Activated effector memory CD4-positive, alpha-beta T cell treated with Interleukin-2 at 50 U/mL for 16 hours (primary cell): ENCODE results near the gene ARSI.

Experiments
- DNase-seq: peaks from one replicate; pipeline ENCODE4 v3.0.0-alpha.2; 2020

Gene ARSI

GRCh38 chr5:150293091-150293941 is 9.4 kb downstream of the ARSI start:
- DNase-seq = no peak

DNA sequence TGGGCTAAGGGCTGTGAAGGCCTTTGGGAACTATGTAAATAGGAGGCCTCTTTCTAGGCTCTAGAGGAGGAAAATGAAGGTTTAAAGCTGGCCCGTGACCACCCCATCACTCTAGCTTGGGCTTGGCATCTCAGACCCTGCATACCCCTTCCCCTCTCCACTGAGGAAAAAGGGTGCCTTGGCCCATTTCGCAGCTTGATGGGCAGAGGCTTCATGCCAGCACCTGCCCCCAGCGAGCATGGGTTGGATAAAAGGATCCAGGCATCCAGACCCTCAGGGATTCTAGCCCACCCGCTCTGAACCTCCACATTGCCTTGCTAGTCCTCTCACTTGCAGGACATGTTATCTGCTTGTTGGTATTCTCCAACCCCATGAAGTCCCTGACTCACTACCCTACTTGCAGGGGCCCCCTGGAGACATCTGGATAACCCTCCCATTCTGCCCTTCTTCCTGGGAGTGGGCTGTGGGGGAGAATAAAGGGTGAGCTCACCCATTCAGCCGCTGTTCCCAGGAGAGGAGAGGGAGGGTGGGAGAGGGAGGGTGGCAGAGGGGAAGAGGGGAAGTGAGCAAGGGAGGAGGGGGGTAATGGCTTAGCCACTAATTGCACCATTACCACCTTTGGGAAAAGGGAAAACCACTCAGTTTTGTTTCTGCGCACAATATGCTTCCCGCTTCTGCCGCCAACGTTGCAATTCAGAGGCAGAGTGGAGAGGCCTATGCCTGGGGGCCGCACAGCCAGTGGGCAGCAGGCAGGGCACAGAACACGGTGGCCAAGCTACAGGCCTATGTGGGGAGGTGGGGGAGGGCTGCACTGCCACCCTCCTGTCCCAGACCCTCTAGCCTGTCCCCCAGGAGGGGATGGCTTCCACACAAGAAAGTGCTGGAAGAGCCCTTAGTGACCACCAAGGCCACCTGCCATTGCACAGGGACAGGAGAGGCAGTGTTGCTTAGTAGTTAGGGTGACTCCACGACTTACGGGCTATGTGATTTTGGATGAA is 11.0 kb downstream of the ARSI start:
- DNase-seq = no peak

- DNase-seq = no peak
Measured at GRCh38 chr5:150289551-150290390, 12.9 kb downstream of the ARSI start, which contains the start of gene CAMK2A. Gene CAMK2A (minus strand): TSS chr5:150289773. CDS start chr5:150289625, 148 bp downstream.

- no peak for DNase-seq
Measured at GRCh38 chr5:150288791-150289190, 13.9 kb downstream of the ARSI start.

GRCh38 chr5:150288361-150288760 is 14.3 kb downstream of the ARSI start:
- no peak for DNase-seq

DNA sequence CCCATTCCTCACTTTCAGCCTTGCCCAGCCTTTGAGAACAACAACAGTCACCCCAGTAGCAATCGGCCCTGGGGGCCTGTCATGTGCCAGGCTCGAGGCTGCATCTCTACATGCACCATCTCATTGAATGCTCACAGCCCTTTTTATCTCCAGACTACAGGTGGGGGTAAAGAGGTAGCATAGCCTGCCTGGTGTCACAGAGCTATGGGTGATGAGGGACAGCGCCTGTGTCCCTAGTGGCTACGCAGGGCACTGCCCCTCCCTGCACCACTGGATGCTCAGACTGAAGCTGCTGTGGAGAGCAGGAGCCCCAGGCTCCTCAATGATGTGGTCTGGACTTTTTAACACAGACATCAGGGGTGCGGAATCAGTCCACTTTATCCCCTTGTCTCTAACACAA is 15.9 kb downstream of the ARSI start:
- DNase-seq = no peak

GRCh38 chr5:150285114-150285513 is 17.6 kb downstream of the ARSI start:
- no peak for DNase-seq

DNA sequence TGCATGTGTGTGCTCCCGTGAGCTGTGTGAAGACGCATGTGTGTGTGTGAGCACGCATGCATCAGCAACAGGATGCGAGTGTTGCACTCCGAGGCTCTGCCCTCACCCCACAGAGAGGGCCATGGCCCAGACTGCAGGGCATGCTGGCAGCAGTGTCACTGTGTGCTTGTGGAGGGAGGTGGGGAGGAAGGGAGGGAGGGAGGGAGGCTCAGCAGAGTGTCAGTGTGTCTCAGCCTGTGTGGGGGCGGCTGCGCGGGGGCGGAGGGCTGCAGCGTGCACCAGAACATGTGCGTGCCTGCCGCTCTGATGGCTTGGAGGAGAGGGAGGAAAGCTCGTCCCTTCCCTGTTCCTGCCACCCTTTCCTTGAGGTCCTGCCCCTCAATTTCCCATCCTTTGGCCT is 18.4 kb downstream of the ARSI start:
- DNase-seq = no peak

GRCh38 chr5:150283904-150284303 is 18.8 kb downstream of the ARSI start:
- DNase-seq = no peak

- no peak for DNase-seq
Measured at GRCh38 chr5:150281987-150282386, 20.7 kb downstream of the ARSI start.

- DNase-seq = no peak
Measured at GRCh38 chr5:150279330-150280020, 23.2 kb downstream of the ARSI start.

DNA sequence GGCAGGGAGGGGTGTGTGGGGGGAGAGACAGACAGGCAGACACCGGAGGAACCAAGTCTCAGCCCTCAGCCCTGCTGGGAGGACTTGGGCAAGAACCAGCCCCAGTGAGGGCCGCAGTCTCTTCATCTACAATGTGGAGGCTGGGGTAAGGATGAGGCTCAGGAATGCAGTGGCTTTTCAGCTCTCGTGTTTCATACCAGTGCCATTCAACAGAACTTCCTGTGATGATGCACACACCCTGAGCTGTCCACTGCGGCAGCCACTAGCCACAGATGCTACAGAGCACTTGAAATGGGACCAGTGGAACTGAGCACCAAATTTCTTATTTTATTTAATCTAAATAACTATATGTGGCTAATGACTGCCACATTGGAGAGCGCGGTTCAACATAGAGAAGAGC is 23.8 kb downstream of the ARSI start:
- DNase-seq = no peak

DNA sequence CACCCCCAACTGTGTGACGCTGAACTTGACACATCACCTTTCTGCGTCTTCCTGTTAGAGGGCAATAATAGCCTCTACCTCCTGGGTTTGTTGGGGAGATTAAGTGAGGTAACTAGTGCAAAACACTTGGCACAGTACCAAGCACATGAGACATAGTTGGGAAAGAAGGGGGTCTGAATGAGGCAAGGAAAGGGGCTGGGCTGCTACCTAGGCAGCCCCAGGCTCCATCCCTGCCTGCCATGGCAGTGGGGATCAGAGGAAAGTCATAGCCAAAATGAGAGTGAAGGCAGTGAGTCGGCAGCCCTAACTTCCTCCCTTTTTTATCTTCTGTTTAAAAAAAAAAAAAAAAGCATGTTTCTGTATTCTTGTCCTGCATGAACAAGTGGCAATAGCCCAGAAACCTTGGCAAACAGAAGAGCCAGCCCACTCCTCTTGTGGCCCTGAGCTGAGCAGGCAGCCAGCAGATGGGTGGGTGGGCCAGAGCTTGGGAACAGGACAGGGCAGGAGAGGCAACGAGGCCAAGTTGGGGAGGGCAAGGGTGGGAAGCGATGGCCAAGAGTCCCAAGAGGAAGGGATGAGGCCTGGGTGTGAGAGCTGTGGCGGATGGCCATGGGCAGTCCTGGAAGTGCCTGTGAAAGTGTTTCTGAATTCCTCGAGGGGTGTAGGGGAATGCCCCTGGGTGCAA is 24.5 kb downstream of the ARSI start:
- DNase-seq = no peak

GRCh38 chr5:150277043-150277442 is 25.7 kb downstream of the ARSI start:
- DNase-seq = no peak

DNA sequence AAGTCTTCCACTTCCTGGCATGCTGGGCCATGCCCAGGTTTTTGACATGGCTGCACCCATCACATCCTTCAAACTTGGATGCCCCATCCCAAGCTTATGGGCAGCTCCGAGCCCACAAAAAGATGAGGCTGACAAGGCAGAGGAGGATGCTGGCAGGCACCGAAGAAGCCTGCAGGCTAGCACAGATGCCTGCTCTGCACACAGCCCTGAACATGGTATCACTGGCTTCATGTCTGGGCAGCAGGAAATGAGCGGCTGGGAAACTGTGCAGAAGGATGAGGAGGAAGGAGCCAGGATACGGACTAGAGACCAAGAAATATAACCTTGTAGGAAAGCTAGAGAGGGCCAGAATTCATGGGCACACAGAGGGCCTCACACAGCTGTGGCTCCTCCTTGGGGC is 27.9 kb downstream of the ARSI start:
- DNase-seq = no peak

- DNase-seq = no peak
Measured at GRCh38 chr5:150272531-150272930, 30.2 kb downstream of the ARSI start.

- DNase-seq = no peak
Measured at GRCh38 chr5:150271923-150272322, 30.8 kb downstream of the ARSI start.

DNA sequence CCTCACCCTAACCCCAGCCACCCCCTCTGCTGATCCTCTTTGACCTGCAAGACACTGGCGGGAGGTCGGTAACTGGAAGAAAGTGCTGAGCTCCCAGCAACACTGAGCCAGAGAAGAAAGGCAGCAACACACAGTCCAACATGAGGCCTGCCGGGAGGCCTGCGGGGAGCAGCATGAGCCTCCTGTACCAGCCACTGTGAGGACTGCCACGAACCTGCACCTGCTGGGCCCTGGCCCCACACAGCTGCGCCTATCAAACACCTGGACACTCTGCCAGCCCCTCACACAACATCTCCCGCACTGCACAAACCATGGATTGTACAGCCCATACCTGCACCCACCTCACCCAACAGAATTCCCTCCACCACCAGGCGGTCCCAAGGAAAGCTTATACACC is 31.4 kb downstream of the ARSI start:
- no peak for DNase-seq

DNA sequence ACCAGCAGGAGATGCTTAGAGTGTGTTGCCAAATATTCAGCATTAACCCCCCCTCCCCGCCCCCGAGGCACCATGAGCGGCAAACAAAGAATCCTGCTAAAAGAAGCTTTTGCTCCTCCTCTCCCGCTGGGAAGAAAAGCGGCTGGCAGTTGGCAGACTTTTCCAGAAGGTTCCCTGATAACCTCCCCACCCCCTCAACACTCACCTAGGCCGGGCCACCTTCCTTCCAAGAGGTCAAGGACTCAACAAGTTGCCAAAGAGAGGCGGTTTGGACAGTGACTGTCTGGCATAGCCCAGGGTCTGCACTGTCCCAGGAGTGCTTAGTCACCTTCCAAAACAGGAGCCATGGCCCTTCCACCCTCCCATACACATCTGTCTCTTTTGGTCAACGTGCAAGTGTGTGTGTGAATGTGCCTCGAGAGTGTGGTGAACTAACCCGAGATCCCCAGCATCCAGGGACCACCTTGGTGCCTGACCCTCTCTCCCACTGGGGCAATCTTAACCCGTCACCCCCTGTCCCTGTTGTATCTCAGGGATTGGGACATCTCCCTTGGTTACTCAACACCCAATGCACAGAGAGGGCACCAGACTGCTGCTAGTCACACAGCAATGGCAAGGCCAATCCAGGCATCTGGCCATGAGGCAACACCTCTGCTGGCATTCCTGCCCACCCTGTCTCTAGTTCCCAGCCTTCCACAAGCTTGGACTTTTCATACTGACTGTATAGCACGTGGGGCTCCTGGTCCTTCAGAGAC is 32.0 kb downstream of the ARSI start:
- no peak for DNase-seq

- DNase-seq = no peak
Measured at GRCh38 chr5:150266871-150267291, 35.8 kb downstream of the ARSI start.
